HG03432 (cell line): ENCODE measurements around the gene TOMM6.
"Not testable (repeated sequence)": the region's sequence is repeated elsewhere in the genome, so short reads cannot be mapped to it uniquely, and the experiment has no call there.

ENCODE experiments used
- ATAC-seq: cut with Tn5 transposase; IDR thresholded peaks from one replicate; pipeline ENCODE4 v1.9.1; 2021; ENCODE audit warnings: mild to moderate bottlenecking, moderate library complexity; ENCODE audit not compliant: unreplicated experiment

Gene TOMM6

DNA sequence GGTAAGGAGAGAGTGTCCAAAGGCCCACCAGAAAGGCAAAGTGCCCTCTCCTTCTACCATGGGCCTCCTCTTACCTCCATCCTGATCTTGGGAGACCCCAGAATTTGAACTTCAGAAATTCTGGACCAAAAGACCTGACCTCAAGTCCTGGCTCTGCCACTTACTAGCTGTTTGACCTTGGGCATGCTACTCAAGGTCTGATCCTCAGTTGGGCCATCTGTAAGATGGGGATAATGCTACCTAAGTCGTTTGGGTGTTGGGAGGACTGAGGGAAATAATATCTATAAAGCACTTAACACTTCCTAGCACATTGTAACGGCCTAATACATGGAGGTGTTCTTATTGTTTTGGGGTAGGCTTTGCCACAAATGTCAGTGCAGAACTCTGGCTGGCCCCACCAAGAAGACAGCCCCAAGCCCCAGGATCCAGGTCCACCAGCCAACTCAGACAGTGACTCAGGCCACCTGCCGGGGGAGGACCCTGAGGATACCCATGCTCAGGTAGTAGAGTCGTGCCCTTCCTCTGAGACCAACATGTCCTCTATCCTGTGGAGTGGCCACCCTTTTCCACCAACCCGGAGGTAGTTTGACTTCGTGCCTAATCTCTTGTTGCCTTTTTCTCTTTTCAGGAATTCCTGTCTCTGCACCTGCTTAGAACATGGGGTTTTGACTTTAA lies 4.3 kb upstream of the TOMM6 start:
- no peak for ATAC-seq

DNA sequence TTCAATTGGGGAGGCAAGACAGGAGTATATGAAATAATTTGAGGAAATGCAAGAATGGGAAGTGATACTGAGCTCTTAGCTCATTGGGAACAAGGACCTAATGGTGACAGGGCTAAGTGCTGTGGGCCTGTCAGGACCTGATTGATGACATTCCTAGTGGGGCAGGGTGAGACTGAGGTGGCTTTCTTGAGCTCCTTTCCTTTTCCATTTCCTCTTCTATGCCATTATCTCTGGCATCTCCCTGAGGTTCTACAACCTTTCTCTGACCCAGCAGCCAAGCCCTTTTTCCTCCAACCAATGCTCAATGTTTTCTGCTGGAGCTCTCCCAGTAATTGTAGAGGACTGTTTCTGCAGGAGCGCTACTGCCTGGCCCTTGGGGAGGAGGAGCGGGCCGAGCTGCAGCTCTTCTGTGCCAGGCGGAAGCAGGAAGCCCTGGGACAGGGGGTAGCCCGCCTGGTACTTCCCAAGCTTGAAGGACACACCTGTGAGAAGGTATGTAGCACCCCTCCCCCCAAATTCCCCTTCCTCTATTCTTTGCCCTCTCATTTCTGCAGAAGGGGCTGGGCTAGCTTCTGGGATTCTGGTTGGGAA lies 2.8 kb upstream of the TOMM6 start:
- no peak for ATAC-seq

DNA sequence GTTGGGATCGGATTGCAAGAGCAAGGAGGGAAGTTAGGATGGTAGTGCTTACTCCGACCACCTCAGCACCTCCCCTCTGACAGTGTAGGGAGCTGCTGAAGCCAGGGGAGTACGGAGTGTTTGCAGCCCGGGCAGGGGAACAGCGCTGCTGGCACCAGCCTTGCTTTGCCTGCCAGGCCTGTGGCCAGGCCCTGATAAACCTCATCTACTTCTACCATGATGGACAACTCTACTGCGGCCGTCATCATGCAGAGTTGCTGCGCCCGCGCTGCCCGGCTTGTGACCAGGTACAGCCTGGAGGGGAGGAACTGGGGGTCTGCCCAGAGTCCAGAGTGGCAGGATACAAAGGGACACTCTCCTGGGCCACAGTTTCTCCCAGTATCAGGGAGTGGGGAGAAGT lies 2.2 kb upstream of the TOMM6 start:
- ATAC-seq = no peak

DNA sequence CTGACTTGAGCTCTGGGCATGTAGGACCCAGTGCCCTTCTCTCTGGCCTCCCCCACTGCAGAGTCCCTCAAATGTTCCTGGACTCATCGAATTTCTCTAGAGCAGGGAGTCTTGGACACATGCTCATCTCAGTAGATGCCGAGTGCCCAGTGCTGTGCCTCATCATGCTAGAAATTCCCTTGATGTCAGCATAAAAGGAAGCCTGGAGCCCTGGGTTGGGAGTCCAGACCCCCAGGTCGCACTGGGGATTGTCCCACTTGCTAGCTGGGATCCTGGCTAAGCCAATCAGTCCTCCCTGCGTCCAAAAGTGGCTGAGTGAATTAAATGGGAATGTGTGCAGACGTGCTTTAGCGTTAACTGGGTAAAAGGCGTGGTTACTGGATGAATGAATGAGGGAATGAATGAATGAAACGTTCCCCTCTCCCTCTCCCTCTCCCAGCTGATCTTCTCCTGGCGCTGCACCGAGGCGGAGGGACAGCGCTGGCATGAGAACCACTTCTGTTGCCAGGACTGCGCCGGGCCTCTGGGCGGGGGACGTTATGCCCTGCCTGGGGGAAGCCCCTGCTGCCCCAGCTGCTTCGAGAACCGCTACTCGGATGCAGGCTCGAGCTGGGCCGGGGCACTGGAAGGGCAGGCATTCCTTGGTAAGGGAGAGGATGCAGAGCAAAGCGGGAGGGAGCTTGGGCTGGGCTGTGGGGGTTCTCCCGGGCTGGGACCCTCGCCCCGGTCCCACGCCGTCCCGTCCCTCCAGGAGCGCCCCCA lies 1.6 kb upstream of the TOMM6 start:
- ATAC-seq = no peak

DNA sequence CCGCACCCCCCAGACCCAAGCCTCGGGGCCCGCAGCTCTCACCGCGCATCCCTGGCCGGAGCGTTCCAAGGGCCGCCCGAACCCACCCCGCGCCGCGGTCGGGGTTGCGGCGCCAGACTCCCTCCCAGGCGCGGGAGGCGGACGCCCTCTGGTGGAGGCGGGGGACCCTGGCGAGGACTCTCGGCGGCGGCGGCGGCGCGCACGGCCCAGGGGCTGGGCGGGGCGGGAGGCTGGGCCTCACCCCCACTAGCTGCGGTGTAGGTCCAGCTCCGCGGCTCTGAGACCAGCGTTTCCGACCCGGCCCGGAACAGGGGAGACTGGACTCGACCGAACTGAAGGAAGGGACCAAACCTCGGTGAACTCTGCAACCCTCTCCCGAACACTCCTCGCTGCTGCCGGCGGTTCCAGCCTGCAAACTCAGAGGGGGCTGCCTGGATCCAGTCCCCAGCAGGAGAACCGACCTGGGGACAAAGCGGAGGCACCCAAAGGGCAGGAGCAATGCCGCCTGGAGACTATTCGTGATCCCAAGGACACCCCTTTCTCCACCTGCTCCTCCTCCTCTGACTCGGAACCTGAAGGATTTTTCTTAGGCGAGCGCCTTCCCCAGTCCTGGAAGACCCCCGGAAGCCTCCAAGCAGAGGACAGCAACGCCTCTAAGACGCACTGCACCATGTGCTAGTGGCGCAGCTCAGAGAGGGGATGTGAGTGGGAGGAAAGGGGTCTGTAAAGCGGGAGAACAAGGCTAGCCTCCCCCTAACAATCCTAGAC lies 859 bp upstream of the TOMM6 start:
- peak; percentile 69 for ATAC-seq

DNA sequence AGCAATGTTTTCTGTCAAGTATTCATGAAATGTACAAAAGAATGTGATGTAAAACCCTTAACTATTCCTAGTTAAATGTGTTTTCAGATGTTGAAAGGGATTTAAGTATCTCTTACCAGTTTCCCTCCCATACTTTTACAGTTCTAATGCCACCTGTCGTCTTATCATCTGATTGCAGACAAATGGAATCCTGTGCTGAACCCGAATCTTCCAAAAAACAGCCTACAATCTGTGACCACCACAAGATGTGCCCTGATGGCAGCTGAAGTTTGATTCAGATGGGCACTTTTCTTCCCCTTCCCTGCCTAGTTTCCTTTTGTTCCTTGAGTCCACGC lies 1.9 kb downstream of the TOMM6 start:
- ATAC-seq = no peak

DNA sequence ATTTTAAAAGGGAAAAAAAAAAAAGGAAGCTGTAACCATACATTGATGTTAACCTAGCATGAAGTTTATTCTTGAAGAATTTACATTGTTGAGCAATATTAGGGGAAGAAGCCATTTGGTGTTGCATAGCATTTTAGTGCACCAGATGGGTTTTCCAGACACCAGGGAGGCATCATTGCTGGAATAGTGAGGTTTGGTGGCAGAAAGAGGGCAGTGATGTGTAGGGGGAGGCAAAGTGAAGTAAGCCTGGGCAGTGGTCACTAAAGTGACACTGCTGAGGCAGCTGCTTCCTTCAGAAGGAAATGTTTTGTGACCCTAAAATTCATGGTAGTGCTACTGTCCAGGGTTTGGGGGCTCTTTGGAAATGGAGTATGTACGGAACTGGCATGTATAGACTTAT lies 2.6 kb downstream of the TOMM6 start:
- no peak for ATAC-seq

DNA sequence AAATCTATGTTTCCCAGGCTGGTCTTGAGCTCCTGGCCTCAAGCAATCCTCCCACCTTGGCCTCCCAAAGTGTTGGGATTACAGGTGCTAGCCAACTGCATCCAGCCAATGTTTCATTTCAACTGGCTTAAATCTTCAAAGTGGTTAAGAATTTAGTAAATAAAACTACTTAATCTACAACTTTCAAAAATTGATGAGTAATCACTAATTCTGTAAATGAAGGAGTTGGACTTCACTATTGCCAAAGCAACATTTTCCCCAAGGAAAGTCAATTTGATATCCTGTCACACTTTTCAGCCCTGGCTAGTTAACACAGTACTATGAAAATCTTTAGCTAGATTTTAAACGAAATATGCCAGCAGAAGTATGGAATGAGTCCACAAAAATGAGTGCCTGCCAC lies 3.8 kb downstream of the TOMM6 start:
- ATAC-seq = no peak

DNA sequence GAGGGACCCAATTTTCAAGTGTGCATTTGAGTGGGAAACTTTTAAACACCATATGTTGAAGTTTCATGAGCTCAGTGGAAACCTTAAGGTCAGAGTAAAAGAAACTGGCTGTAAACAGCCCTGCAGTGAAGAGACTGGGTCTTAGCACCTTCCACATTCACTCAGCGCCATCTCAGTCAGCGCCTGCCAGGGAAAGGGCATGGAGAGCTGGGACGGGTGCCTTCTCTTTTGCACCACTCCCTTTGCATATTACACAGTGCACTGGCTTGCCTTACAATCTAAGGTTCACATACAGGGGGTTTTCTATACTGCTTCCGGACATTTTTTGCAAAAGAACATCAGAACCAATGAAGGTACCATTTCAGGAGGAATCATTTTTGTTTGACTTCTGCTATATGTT lies 4.5 kb downstream of the TOMM6 start:
- ATAC-seq = no peak

DNA sequence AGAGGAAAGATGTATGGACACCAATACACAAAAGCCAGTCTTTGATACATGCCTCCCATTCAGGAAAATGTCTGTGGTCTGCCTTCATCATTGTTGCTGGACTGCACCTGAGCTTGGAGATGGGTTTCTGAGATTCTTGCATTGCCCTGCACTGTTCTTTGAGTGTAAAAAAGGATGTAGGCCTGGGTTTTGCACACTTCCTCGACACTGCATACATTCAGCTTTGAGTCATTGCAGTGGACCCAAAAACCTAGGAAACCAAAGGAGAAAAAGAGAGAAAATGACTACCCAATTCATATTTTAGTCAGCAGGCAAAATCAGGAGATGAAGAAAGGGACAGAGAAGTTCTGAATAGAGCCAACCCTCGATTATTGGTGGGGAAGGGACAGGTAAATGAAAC lies 9.0 kb downstream of the TOMM6 start:
- no peak for ATAC-seq

DNA sequence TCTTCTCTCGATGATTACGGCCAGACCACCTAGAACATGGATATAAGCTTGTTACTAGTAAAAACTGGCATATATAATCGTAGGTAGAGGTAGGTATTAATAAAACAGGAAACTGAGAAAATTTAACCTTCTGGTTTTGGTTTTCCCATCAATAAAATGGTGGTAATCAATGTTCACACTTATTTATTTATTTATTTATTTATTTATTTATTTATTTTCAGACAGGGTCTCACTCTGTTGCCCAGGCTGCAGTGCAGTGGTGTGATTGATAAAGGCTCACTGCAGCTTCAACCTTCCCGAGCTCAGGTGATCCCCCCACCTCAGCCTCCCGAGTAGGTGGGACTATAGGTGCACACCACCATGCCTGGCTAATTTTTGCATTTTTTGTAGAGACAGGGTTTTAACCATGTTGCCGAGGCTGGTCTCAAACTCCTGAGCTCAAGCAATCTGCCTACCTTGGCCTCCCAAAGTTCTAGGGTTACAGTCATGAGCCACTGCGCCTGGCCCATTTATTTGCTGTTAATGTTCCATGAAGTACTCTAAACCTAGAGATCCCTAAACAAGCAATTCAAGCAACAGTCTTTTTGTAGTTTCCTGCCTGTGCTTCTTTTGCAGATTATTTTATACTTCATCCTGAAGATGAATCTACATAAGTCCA lies 11.5 kb downstream of the TOMM6 start:
- ATAC-seq = no peak

DNA sequence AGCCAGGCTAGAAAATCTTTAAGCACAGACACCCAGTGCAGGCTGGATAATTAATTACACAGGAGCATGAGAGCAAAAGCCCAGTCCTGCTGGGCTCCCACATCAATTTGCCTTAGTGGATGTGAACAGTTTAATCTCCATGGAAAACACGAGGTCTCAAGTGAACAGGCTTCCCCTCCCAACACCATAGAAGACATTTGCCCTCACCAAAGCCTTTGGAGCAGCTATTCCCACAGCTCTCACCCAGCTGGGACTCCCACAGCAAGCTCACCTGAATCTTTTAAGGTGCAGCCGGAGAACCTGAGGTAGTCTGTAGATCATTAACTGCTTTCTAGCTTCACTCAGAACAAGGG lies 12.0 kb downstream of the TOMM6 start:
- ATAC-seq = no peak

DNA sequence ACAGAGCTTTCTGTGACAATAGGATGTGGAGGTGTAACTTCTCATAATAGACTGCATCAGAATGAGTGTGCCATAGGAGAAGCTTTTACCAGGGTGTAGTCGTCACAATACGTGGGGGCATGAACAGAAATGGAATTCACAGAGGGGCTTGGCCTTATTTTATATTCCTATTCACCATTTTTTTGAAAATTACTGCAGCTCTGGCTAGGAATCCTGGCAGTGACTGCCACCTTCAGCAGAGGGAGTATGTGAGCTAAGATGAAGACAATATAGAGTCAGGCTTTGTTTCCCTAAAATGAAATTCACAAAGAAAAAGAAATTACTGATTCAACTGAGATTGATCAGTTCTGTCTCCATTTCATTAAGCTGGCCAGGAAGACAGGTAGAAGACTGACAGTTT lies 13.9 kb downstream of the TOMM6 start:
- ATAC-seq = no peak

DNA sequence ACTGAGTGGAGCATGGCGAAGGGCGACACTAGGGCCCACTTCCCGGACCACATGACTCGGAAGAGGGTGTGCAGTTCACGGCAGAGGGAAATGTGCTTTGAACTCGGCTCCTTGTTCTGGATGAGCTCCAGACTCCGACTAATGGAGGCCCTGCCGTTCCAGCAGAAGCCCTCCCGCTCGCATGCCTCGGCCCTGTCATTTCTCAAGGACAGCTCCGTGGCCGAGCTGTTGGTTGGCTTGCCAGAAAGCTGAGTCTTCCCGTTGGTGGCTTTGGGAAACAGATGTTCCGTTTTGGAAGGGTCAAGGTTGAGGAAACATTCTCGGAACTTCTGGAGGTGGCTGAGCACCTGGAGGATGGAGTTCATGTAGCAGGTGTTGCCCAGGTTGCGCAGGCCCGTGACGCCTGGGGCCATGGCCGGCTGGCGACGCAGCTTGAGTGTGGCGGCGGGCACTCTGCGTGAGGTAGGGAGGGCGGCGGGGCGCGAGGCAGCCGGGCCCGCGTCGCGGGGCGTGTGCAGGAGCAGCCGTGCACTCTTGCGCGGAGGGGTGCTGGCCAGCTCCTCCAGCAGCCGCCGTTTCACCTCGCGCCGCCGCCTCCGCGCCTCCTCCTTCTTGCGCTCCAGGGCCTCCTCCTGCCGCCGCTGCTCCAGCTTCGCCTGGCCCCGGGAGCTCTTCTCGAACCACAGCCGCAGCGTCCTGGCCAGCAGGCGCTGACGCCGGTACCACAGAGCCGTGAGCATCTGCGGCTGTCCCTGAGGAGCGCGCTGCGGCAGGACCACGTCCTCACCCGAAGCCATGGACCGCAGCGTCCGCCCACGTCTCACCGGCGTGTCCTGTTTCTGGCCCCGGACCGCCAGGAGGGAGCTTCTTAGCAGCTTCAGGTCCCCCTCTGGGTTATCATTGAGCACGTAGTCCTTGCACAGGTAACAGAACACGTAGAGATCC lies 18.6 kb downstream of the TOMM6 start:
- no peak for ATAC-seq

DNA sequence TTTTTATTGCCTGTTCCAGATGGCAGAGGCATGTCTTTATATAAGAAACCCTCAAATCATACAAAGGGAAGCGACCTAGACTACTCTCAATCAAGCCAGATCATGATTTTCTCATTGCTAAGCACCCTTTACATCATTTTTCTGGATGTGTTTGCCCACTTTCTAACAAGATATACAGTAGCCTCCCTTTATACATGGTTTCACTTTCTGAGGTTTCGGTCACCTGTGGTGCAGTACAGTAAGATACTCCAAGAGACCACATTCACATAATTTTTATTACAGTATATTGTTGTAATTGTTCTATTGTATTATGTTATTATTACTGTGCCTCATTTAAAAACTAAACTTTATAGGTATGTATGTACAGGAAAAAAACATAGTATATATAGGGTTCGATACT lies 23.6 kb downstream of the TOMM6 start:
- ATAC-seq = no peak

DNA sequence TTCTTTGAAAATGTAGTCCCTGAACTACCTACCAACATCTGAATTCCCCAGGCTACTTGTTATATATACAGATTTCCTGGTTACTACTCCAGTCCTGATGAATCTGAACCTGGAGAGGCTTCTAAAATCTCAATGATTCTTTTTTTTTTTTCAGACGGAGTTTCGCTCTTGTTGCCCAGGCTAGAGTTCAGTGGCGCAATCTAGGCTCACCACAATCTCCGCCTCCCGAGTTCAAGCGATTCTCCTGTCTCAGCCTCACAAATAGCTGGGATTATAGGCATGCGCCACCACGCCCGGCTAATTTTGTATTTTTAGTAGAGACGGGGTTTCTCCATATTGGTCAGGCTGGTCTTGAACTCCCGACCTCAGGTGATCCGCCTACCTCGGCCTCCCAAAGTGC lies 24.5 kb downstream of the TOMM6 start:
- ATAC-seq = not testable (repeated sequence)

DNA sequence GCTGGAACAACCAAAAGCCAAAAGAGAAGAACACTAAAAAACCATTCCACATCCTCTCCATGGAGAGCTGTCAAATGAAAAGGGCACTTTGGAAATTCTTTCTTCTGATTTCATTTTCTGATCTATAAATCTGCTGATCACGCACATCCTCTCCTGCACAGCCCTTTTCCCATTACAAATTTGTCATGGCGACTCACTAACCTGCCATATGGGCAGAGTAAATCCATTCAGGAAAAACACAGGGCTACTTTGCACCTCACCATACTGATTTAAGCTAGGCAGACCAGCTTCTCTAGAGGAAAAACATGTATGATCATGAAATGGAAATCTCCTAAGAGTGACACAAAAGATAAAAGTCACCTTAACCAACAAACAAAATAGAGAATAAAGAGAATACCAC lies 26.0 kb downstream of the TOMM6 start:
- no peak for ATAC-seq

DNA sequence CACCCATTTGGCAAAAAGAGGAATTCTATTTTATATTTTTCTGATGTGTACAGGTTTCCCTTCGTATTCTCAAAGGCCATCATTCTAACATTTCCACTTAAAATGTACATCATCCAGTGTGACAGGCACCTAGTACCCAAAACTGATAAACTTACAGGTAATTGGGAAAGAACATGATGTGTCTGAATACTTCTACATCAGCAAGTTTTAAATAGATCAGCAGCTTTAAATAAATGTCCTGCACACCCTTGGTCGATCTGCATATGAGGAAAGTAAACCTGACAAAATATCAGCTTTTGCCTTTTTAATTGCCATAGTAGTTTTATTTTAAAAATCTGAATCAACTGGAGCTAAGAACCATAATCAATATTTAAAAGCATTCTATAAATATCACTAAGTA lies 26.5 kb downstream of the TOMM6 start:
- no peak for ATAC-seq

DNA sequence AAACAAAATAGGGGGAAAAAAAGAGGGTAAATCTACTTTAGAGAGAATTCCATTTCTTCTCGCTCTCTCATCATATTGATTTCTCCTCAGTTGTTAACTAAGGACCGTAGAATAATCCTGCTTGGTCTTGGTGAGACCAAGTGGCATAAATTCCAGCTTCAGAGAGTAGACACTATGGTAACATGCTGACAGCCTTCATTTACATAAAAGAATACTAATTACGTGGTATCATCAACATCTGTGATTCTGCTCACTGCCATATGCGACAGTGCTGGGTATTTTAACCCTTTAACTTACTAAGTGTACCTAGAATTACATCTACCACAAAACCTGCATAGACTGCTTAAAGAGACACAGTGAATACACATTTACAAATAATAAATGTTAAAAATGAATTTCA lies 27.1 kb downstream of the TOMM6 start:
- ATAC-seq = no peak

DNA sequence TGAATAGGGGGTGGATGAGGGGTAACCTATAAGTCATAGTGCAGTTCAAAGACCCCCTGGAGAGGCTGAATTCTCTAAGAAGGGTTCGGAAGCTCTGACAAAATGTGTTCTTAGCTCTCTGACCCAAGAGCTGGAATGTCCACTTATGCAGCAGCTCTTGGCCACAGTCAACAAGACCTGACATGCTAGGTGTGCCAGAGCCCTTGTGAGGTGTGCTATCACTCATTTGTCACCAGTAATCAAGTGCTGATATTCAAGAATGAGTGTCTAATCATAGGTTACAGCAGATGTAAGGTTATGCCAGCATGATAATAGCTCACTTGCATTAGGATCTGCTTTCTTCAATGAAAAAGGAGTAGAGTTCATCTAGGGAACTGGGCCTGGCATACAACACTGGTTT lies 28.1 kb downstream of the TOMM6 start:
- ATAC-seq = no peak
